GM18499 (cell line): ENCODE measurements around the gene RAP1A.
"Not testable (repeated sequence)": the region's sequence is repeated elsewhere in the genome, so short reads cannot be mapped to it uniquely, and the experiment has no call there.

Experiments used
- ATAC-seq: cut with Tn5 transposase; IDR thresholded peaks from one replicate; pipeline ENCODE4 v1.9.1; 2021; ENCODE audit warnings: moderate number of reproducible peaks; ENCODE audit not compliant: insufficient read depth, unreplicated experiment

The RAP1A gene

GRCh38 chr1:111733992-111734341 lies 114.4 kb downstream of the RAP1A start:
- ATAC-seq, result no peak

- no peak for ATAC-seq
These were observed 114.8 kb downstream of the RAP1A start for GRCh38 chr1:111734426-111734825.

- no peak for ATAC-seq
These were observed 115.3 kb downstream of the RAP1A start for GRCh38 chr1:111734856-111735255.

GRCh38 chr1:111735321-111735720 lies 115.7 kb downstream of the RAP1A start:
- ATAC-seq, result no peak

GRCh38 chr1:111735858-111736544 lies 116.4 kb downstream of the RAP1A start:
- no peak for ATAC-seq

GRCh38 chr1:111736548-111737215 lies 117.1 kb downstream of the RAP1A start:
- ATAC-seq, result no peak

GRCh38 chr1:111737216-111738132 lies 117.9 kb downstream of the RAP1A start:
- no peak for ATAC-seq

- no peak for ATAC-seq
These were observed 118.5 kb downstream of the RAP1A start for GRCh38 chr1:111738133-111738435.

- peak; percentile 25 for ATAC-seq
These were observed 119.0 kb downstream of the RAP1A start for GRCh38 chr1:111738436-111739193.

- peak; percentile 63 for ATAC-seq
These were observed 119.8 kb downstream of the RAP1A start, which contains the start of gene INKA2 for GRCh38 chr1:111739194-111739924. TSS of gene INKA2 (minus strand) at chr1:111739395. CDS start at chr1:111739242, 153 bp downstream.

- no peak for ATAC-seq
These were observed 120.6 kb downstream of the RAP1A start for GRCh38 chr1:111739925-111740765.

GRCh38 chr1:111742292-111742691 lies 122.7 kb downstream of the RAP1A start:
- not testable (repeated sequence) for ATAC-seq

GRCh38 chr1:111742938-111743549 lies 123.5 kb downstream of the RAP1A start:
- ATAC-seq, result no peak

GRCh38 chr1:111743679-111744101 lies 124.1 kb downstream of the RAP1A start:
- no peak for ATAC-seq

GRCh38 chr1:111745675-111746613 lies 126.4 kb downstream of the RAP1A start:
- ATAC-seq, result no peak

- ATAC-seq, result no peak
These were observed 127.0 kb downstream of the RAP1A start for GRCh38 chr1:111746614-111746999.

GRCh38 chr1:111747282-111747734 lies 127.7 kb downstream of the RAP1A start:
- no peak for ATAC-seq
